Liver (tissue), 9 donors: ENCODE measurements around the gene PPP1R36. TPM values are rescaled to one million over a fixed set of nuclear protein-coding genes. Genes with fewer than 3 reads are reported as not detected.

Source experiments
- DNase-seq: peaks from one replicate; pipeline ENCODE4 v3.0.0-alpha.2; 2017; ENCODE audit warnings: low spot score
- H3K27ac ChIP-seq, 2 donors: one replicate each; pipeline ENCODE4 v1.7.0; 2013; ENCODE audit warnings: inconsistent platforms in 2 of 2, low read length in 2 of 2, control low read depth in 1 of 2, low read depth in 1 of 2, mild to moderate bottlenecking in 1 of 2
- H3K27me3 ChIP-seq, 4 donors: one replicate each; pipeline versions ENCODE4 v1.6.1 to v1.7.0; 2013; ENCODE audit warnings: low read length in 3 of 4, inconsistent platforms in 1 of 4, mild to moderate bottlenecking in 1 of 4, moderate library complexity in 1 of 4; ENCODE audit not compliant: control insufficient read depth in 4 of 4, insufficient read depth in 4 of 4
- H3K36me3 ChIP-seq, 4 donors: one replicate each; pipeline versions ENCODE4 v1.6.1 to v1.7.0; 2013; ENCODE audit warnings: low read length in 3 of 4, mild to moderate bottlenecking in 3 of 4, low read depth in 1 of 4, moderate library complexity in 1 of 4; ENCODE audit not compliant: control insufficient read depth in 4 of 4, insufficient read depth in 3 of 4
- H3K4me1 ChIP-seq, 4 donors: one replicate each; pipeline versions ENCODE4 v1.6.1 to v1.7.0; 2013; ENCODE audit warnings: low read length in 3 of 4, mild to moderate bottlenecking in 3 of 4, moderate library complexity in 1 of 4; ENCODE audit not compliant: control insufficient read depth in 4 of 4, insufficient read depth in 4 of 4
- H3K4me3 ChIP-seq, 3 donors: one replicate each; pipeline versions ENCODE4 v1.6.1 to v1.7.0; 2013; ENCODE audit warnings: low read length in 3 of 3, control low read depth in 1 of 3, low read depth in 1 of 3, mild to moderate bottlenecking in 1 of 3
- H3K9ac ChIP-seq, 2 donors: one replicate each; pipeline ENCODE4 v1.7.0; 2013; ENCODE audit warnings: low read length in 2 of 2, mild to moderate bottlenecking in 2 of 2, moderate library complexity in 2 of 2, control low read depth in 1 of 2, low read depth in 1 of 2
- H3K9me3 ChIP-seq, 4 donors: one replicate each; pipeline versions ENCODE4 v1.6.1 to v1.7.0; 2013; ENCODE audit warnings: low read length in 3 of 4; ENCODE audit not compliant: control insufficient read depth in 4 of 4
- EGR1 ChIP-seq, 2 donors: IDR thresholded peaks; 2 replicates each; pipeline ENCODE4 v1.6.1; 2016 to 2018; ENCODE audit warnings: antibody characterized with exemption in 2 of 2, low read depth in 2 of 2
- FOXA1 ChIP-seq: IDR thresholded peaks from 2 replicates; pipeline ENCODE4 v1.6.1; 2016; ENCODE audit warnings: antibody characterized with exemption
- FOXA2 ChIP-seq: IDR thresholded peaks from 2 replicates; pipeline ENCODE4 v1.6.1; 2016; ENCODE audit warnings: antibody characterized with exemption
- GABPA ChIP-seq, 2 donors: IDR thresholded peaks in 1 of 2; conservative IDR thresholded peaks in 1 of 2; 2 replicates each; pipeline ENCODE4 v1.6.1; 2016; ENCODE audit warnings: antibody characterized with exemption in 2 of 2, mild to moderate bottlenecking in 1 of 2, moderate library complexity in 1 of 2
- HNF4A ChIP-seq, 2 donors: conservative IDR thresholded peaks; 2 replicates each; pipeline ENCODE4 v1.6.1; 2016; ENCODE audit warnings: antibody characterized with exemption in 2 of 2, mild to moderate bottlenecking in 2 of 2
- HNF4G ChIP-seq: IDR thresholded peaks from 2 replicates; pipeline ENCODE4 v1.6.1; 2016; ENCODE audit warnings: antibody characterized with exemption
- JUND ChIP-seq, 2 donors: IDR thresholded peaks; 2 replicates each; pipeline ENCODE4 v1.6.1; 2016; ENCODE audit warnings: antibody characterized with exemption in 2 of 2
- NR2F2 ChIP-seq: IDR thresholded peaks from 2 replicates; pipeline ENCODE4 v1.6.1; 2016; ENCODE audit warnings: antibody characterized with exemption
- RAD21 ChIP-seq, 2 donors: IDR thresholded peaks; 2 replicates each; pipeline ENCODE4 v1.6.1; 2016; ENCODE audit warnings: antibody characterized with exemption in 2 of 2, mild to moderate bottlenecking in 2 of 2
- RXRA ChIP-seq, 2 donors: IDR thresholded peaks; 2 replicates each; pipeline ENCODE4 v1.6.1; 2017 to 2018; ENCODE audit warnings: antibody characterized with exemption in 2 of 2, mild to moderate bottlenecking in 1 of 2
- SP1 ChIP-seq: IDR thresholded peaks from 2 replicates; pipeline ENCODE4 v1.6.1; 2018; ENCODE audit warnings: antibody characterized with exemption, mild to moderate bottlenecking
- TAF1 ChIP-seq: conservative IDR thresholded peaks from 2 replicates; pipeline ENCODE4 v1.6.1; 2016; ENCODE audit warnings: antibody characterized with exemption, mild to moderate bottlenecking
- YY1 ChIP-seq: IDR thresholded peaks from 2 replicates; pipeline ENCODE4 v1.6.1; 2016; ENCODE audit warnings: antibody characterized with exemption, mild to moderate bottlenecking
- WGBS: extraction: QIAGEN DNeasy Blood & Tissue Kit; methylation state at CpG from one replicate; pipeline ENCODE4 v1.1.7; 2013; 5-methylcytosine and 5-hydroxymethylcytosine counted together
- polyA plus RNA-seq, 2 donors: library from polyadenylated mRNA; stranded (reverse) in 1 of 2; unstranded in 1 of 2; fragments of 200-250 nt in 1 of 2; fragments of >200 nt in 1 of 2; fragmentation: Nextera tagmentation in 1 of 2; extraction: Ambion mirVana in 1 of 2; gene quantifications; one replicate each; pipeline versions ENCODE4 v1.2.1 to v1.2.3, GENCODE V29; 2013 to 2015
- total RNA-seq, 2 donors: library from RNA; depleted of rRNA; stranded (reverse); fragments of >200 nt; gene quantifications; one replicate each; pipeline ENCODE4 v1.2.3, GENCODE V29; 2014
- TF ChIP-seq, protein P1 (sequence below): IDR thresholded peaks from 2 replicates; pipeline ENCODE4 v1.6.1; 2016; ENCODE audit warnings: antibody characterized with exemption
- TF ChIP-seq, protein P2 (sequence below): IDR thresholded peaks from 2 replicates; pipeline ENCODE4 v1.6.1; 2016; ENCODE audit warnings: antibody characterized with exemption
- TF ChIP-seq, protein P3 (sequence below): fragments of 150-350 bp; IDR thresholded peaks from 2 replicates; pipeline ENCODE4 v1.5.1; 2017; ENCODE audit warnings: improper control_type of control experiment, low read depth, low read length; ENCODE audit not compliant: missing input control
- TF ChIP-seq, protein P4 (sequence below): IDR thresholded peaks from 2 replicates; pipeline ENCODE4 v1.6.1; 2016; ENCODE audit warnings: antibody characterized with exemption
- TF ChIP-seq, protein P5 (sequence below): IDR thresholded peaks from 2 replicates; pipeline ENCODE4 v1.6.1; 2016; ENCODE audit warnings: antibody characterized with exemption, mild to moderate bottlenecking
- donor health status: healthy.
- donor health status: healthy.
- donor health status: healthy.
- donor health status: healthy.
- donor health status: healthy.

The PPP1R36 gene
- total and polyA plus RNA-seq, 4 donors, result 0.08 to 0.09 (median 0.08) TPM; not detected in 1

DNA sequence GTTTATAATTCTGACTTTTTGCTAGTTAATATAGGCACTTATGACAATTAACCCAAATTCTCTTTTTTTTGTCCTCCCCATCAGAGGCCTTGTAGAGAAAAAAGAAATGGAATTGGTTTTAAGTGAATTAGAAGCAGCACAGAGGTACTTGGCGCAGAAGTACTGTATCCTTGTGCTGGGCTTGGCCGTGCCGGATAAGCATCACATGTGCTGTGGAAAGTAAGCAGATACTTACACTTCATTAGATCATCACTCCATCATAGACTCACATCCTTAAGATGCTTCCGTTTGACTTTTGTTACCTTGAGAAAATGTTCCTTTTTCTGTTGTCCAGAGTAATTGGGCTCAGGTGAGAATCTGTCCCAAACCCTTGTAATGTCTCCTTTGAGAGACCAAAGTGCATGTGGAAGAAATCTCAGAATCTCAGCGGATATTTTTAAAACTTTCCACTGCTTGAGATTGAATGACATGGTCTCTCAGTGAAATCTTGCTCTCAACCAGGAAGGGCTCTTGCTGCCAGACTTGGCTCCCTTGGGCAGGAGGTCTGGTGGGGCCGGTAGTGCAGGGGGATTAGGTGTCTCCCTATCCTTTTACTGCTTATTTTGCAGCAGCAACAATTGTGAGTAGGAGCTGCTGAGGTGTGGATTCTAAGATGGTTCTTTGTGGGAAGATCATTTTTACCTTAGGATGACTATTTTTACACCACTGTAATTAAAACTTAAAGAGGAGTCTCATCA lies 24.8 kb downstream of the PPP1R36 start:
- Histone ChIP-seq H3K9ac (no peak overlapping the region), H3K36me3 (no peaks in the 10 kb centered on the region), H3K27ac (no peak overlapping the region), H3K9me3 (no peaks in the 10 kb centered on the region), H3K4me3 (no peak overlapping the region), H3K4me1 (no peaks in the 10 kb centered on the region), H3K27me3 (no peaks in the 10 kb centered on the region)
- DNase-seq, result no peak
- 96% methylated on average over 6 of the region's 6 CpGs for WGBS
- TF ChIP-seq HNF4A (conservative IDR thresholded peaks at IDR 0.05), result no peak
- TF ChIP-seq, protein P1, sequence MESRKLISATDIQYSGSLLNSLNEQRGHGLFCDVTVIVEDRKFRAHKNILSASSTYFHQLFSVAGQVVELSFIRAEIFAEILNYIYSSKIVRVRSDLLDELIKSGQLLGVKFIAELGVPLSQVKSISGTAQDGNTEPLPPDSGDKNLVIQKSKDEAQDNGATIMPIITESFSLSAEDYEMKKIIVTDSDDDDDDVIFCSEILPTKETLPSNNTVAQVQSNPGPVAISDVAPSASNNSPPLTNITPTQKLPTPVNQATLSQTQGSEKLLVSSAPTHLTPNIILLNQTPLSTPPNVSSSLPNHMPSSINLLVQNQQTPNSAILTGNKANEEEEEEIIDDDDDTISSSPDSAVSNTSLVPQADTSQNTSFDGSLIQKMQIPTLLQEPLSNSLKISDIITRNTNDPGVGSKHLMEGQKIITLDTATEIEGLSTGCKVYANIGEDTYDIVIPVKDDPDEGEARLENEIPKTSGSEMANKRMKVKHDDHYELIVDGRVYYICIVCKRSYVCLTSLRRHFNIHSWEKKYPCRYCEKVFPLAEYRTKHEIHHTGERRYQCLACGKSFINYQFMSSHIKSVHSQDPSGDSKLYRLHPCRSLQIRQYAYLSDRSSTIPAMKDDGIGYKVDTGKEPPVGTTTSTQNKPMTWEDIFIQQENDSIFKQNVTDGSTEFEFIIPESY, result no peak
- TF ChIP-seq EGR1 (IDR thresholded peaks at IDR 0.05; ENCODE audit: low read depth in 2 of 2), result no peak
- TF ChIP-seq JUND (IDR thresholded peaks at IDR 0.05), result no peak
- no peak for TF ChIP-seq GABPA (IDR thresholded peaks at IDR 0.05 in 1 of 2, conservative IDR thresholded peaks at IDR 0.05 in 1 of 2)
- no peak for TF ChIP-seq RAD21 (IDR thresholded peaks at IDR 0.05)
- TF ChIP-seq, protein P2, sequence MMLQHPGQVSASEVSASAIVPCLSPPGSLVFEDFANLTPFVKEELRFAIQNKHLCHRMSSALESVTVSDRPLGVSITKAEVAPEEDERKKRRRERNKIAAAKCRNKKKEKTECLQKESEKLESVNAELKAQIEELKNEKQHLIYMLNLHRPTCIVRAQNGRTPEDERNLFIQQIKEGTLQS, result no peak
- no peak for TF ChIP-seq FOXA1
- TF ChIP-seq TAF1, result no peak
- TF ChIP-seq, protein P3, sequence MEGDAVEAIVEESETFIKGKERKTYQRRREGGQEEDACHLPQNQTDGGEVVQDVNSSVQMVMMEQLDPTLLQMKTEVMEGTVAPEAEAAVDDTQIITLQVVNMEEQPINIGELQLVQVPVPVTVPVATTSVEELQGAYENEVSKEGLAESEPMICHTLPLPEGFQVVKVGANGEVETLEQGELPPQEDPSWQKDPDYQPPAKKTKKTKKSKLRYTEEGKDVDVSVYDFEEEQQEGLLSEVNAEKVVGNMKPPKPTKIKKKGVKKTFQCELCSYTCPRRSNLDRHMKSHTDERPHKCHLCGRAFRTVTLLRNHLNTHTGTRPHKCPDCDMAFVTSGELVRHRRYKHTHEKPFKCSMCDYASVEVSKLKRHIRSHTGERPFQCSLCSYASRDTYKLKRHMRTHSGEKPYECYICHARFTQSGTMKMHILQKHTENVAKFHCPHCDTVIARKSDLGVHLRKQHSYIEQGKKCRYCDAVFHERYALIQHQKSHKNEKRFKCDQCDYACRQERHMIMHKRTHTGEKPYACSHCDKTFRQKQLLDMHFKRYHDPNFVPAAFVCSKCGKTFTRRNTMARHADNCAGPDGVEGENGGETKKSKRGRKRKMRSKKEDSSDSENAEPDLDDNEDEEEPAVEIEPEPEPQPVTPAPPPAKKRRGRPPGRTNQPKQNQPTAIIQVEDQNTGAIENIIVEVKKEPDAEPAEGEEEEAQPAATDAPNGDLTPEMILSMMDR, result no peak
- TF ChIP-seq FOXA2, result no peak
- TF ChIP-seq NR2F2, result no peak
- TF ChIP-seq SP1, result no peak
- no peak for TF ChIP-seq HNF4G
- TF ChIP-seq RXRA (IDR thresholded peaks at IDR 0.05), result no peak
- TF ChIP-seq YY1, result no peak
- TF ChIP-seq, protein P4, sequence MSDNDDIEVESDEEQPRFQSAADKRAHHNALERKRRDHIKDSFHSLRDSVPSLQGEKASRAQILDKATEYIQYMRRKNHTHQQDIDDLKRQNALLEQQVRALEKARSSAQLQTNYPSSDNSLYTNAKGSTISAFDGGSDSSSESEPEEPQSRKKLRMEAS, result no peak
- TF ChIP-seq, protein P5, sequence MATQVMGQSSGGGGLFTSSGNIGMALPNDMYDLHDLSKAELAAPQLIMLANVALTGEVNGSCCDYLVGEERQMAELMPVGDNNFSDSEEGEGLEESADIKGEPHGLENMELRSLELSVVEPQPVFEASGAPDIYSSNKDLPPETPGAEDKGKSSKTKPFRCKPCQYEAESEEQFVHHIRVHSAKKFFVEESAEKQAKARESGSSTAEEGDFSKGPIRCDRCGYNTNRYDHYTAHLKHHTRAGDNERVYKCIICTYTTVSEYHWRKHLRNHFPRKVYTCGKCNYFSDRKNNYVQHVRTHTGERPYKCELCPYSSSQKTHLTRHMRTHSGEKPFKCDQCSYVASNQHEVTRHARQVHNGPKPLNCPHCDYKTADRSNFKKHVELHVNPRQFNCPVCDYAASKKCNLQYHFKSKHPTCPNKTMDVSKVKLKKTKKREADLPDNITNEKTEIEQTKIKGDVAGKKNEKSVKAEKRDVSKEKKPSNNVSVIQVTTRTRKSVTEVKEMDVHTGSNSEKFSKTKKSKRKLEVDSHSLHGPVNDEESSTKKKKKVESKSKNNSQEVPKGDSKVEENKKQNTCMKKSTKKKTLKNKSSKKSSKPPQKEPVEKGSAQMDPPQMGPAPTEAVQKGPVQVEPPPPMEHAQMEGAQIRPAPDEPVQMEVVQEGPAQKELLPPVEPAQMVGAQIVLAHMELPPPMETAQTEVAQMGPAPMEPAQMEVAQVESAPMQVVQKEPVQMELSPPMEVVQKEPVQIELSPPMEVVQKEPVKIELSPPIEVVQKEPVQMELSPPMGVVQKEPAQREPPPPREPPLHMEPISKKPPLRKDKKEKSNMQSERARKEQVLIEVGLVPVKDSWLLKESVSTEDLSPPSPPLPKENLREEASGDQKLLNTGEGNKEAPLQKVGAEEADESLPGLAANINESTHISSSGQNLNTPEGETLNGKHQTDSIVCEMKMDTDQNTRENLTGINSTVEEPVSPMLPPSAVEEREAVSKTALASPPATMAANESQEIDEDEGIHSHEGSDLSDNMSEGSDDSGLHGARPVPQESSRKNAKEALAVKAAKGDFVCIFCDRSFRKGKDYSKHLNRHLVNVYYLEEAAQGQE, result no peak
